Ecto neural progenitor cell (in vitro differentiated cells): ENCODE results near the gene ABI3.
"Not testable (repeated sequence)": the region's sequence is repeated elsewhere in the genome, so short reads cannot be mapped to it uniquely, and the experiment has no call there.

Experiments
- DNase-seq: peaks from one replicate; pipeline ENCODE4 v3.0.0-alpha.2; 2018; ENCODE audit warnings: low spot score

Gene ABI3, protein sequence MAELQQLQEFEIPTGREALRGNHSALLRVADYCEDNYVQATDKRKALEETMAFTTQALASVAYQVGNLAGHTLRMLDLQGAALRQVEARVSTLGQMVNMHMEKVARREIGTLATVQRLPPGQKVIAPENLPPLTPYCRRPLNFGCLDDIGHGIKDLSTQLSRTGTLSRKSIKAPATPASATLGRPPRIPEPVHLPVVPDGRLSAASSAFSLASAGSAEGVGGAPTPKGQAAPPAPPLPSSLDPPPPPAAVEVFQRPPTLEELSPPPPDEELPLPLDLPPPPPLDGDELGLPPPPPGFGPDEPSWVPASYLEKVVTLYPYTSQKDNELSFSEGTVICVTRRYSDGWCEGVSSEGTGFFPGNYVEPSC

DNA sequence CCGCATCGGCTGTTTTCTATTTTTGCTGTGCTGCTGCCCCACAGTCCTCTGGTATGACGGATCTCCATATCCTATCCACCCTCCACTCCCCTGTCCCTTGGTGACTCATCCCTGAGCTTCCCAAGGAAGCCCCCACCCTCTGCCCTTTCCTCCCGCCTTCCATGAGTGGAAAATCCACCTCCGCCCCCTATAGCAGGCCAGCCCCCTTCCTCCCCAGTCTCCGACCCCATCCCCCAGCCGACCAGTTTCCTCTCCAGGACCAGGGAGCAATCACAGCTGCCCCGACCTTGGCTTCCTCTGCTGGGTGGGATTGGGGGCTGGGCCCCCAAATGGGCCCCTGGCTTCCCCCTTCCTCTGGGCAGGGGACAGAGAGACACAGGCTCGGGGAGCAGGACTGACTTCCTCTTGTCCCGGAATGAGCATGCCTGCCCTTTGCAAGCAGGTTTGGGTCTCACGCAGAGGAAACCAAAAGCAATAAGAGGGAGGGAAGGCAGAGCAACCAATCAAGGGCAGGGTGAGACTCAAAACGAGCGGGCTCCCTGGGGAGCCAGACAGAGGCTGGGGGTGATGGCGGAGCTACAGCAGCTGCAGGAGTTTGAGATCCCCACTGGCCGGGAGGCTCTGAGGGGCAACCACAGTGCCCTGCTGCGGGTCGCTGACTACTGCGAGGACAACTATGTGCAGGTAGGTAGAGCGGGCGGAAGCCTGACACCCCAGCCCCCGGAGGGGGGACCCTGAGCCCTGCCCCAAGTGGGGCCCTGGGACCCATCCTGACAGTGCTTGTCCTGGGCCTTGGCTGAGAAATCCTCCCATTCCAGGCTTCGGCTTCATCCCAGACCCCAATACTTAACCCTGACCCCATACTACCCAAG, at the start of gene ABI3, which contains the start of gene GNGT2:
Gene ABI3 (plus strand): TSS at position 550 of the 872 bp plus-strand sequence. CDS start 18 bp downstream, at position 568.
Gene GNGT2 (minus strand): TSS at position 417 of the 872 bp plus-strand sequence. CDS start 3,152 bp downstream, outside the sequence.
- no peak for DNase-seq

DNA sequence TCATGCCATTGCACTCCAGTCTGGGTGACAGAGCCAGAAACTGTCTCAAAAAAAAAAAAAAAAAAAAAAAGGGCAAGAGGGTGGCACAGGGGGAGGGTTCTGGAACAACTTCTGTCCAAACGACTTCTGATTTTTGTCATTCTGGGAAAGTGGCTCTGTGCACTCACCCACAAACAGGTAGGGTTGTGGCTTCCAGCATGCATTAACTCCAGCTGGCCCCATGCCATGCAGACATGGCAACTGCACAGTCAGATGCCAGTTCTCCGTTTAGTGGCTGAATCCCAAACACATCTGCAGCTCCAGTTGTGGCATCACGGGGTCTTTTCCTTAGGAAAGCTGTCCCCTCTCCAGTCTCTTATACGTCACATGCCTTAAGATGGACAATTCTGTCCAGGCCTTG, 47.6 kb upstream of the ABI3 start:
- DNase-seq, result no peak

DNA sequence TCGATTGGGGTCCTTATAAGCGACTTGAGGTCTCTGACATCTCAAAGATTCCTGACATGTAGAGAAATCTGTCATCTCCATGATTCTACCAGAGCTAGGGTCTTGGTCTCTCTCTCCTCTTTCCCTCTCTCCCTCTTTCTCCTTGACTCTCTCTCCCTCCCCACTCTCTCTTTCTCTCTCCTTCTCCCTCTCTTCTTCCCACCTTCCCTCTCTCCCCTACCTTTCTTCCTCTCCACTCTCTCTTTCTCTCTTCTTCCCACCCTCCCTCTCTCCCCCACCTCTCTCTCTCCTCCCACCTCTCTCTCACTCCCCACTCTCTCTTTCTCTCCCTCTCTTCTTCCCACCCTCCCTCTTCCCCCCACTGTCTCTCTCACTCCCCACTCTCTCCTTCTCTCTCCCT, 45.4 kb upstream of the ABI3 start:
- DNase-seq, result no peak

DNA sequence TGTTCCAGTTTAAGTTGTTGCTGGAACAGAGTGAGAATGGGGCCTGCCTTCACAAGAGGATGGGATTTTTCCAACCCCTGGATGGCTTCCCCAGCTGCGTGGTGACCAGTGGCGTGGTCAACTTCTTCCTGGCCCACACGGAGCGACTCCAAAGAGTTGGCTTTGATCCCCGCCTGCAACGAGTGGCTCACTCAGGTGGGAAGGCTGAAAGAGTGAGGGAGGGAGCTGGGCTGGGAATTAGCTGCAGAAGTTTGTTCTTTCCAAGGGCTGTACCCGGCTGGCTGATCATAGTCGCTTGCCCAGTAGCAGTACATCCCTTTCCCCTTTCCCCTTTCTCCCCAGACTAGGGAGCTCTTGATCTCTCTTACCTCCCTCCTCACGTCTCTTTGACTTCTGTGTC, 41.8 kb upstream of the ABI3 start:
- no peak for DNase-seq

DNA sequence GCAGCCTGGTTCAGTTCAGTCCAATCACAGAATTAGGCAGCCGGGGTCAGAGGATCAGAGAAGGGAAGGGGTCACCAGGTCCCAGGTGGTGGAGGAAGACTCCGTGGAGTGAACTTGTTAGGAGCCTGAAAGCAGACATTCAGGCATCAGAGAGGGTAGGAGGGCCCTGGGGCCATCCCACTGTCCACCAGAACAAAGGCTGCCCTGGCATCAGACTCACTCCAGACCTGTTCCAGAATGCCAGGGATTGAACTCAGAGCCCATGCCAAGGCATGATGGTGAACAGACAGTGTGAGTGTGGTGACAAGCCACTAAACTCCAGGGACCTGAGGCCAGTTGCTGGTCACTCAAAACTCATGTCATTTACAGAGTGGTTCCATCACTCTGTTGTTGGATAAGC, 40.3 kb upstream of the ABI3 start:
- no peak for DNase-seq

DNA sequence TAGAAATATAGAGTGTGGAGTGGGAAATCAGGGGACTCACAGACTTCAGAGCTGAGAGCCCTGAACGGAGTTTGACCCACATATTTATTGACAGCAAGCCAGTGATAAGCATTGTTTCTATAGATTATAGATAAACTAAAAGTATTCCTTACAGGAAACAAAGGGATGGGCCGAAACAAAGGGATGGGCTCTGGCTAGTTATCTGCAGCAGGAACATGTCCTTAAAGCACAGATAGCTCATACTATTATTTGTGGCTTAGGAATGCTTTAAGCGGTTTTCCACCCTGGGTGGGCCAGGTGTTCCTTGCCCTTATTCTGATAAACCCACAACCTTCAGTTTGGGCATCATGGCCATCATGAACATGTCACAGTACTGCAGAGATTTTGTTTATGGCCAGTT, 39.8 kb upstream of the ABI3 start:
- not testable (repeated sequence) for DNase-seq

DNA sequence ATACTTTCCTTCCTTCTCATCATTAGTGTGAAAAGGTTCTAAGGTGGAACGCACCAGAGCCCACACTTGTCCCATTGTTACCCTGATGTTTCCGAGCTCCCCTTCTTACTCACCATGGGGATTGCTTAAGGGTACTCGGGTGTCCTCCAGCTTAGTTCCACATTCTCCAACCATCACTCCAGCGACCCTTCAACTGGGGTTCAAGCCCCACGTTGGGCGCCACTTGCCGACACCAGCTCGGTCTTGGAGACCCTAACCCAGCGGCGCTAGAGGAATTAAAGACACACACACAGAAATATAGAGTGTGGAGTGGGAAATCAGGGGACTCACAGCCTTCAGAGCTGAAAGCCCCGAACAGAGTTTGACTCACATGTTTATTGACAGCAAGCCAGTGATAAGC, 34.5 kb upstream of the ABI3 start:
- not testable (repeated sequence) for DNase-seq

DNA sequence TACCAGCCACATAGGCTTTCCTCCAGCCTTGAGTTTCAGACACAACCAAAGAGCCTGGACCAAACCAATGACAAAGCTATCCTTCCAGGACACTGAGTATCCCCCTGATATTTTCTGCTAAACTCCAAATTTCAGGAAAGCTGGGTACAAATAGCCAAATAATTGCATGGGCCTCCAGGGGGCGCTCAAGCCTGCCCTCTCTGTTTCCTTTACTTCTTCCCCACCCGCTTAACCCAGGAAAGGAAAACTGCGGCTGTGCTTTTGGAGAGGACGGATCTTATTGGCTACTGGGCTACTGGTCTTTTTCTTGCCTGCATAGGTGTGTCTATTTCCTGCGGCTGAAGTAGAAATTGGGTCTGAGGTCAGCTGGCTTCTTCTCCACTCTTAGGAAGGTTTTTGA, 30.2 kb upstream of the ABI3 start:
- peak; percentile 75 for DNase-seq

DNA sequence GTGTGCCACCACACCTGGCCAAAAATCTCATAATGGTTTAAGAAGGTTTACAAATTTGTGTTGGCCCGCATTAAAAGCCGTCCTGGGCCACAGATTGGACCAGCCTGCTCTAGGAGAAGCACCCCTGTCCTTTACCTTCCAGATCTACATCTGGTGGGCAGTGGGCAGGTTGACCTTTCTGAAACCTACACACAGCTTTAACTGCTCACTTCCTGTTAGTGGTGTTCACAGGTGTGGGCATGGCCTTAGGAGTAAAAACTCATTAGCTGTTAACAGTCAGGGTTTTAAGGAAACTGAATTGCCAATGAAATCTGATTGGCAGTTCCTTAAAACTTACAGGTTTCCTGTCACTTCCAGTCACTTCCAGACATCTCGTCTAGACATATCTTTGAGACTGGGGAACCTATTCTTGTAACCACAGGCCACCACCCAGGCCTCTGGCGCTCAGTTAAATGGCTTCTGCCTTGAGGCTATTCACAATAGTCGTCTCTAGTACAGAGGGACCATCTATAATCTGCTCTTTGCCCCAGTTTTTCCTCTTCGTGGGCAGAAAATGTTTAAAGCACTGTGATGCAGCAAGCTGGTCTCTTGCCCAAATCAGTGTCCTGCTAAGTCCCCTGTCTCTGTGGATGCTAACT, 29.4 kb upstream of the ABI3 start:
- DNase-seq, result no peak

DNA sequence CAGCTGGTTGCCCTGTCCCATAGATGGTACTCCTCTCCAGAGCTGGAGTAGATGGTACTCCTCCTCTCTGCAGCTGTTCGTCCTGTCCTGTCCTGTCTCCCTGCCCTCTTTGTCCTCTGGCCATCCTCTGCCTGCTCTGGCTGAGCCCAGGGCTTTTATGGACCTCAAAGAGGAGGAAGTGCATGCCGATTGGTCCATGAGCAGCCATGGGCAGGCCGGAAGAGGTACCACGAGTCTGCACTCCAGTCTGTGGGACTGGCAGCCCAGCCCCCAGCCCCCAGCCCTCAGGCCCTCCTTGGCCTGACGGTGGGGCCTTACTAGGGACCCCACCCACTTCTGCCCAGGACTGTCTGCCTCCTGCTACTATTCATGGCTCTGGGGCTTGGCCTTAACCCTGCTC, 27.2 kb upstream of the ABI3 start:
- no peak for DNase-seq

DNA sequence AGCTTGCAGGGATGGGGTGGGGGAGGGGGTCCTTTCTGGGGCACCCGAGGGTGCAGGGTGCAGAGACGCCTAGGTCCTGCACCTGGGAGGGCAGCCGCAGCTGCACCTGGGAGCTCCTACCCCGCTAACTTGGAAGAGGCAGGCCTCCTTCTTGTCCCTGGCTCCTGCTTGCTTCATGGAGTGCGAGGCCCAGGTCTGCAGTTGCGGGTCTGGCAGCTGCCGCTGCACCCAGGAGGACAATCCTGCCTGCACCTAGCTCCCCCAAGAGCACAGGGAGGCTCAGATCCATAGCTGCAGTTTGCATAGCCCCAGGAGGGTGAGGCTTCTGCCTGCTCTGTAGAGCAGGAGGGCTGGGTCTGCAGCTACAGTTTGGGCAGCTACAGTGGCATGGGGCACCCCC, 26.7 kb upstream of the ABI3 start:
- DNase-seq, result no peak

DNA sequence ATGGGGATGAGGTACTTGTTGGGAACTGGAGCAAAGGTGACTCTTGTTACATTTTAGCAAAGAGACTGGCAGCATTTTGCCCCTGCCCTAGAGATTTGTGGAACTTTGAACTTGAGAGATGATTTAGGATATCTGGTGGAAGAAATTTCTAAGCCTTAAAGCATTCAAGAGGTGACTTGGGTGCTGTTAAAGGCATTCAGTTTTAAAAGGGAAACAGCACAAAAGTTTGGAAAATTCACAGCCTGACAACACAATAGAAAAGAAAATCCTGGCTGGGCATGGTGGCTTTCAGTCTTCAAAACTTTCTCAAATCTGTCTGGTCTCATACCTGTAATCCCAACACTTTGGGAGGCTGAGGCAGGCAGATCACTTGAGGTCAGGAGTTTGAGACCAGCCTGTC, 26.0 kb upstream of the ABI3 start:
- DNase-seq, result not testable (repeated sequence)

DNA sequence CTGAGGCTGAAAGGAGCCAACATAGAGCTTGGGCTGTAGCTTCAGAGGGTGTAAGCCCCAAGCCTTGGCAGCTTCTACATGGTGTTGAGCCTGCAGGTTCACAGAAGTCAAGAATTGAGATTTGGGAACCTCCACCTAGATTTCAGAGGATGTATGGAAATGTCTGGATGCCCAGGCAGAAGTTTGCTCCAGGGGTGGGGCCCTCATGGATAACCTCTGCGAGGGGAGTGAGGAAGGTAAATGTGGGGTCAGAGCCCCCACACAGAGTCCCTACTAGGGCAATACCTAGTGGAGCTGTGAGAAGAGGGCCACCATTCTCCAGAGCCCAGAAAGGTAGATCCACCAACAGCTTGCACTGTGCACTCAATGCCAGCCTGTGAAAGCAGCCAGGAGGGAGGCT, 25.1 kb upstream of the ABI3 start:
- DNase-seq, result not testable (repeated sequence)

DNA sequence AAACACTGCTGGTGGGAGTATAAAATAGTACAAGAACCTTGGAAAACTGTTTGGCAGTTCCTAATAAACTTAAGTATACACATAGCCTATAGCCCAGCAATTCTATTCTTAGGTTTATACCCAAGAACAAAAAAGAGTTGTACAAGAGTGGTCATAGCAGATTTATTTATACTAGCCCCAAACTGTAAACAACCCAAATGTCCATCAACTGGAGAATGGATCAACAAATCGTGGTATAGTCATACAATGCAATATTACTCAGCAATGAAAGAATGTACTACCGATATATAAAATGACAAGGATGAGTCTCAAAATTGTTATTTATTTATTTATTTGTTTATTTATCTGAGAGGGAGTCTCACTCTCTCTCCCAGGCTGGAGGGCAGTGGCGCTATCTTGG, 23.2 kb upstream of the ABI3 start:
- no peak for DNase-seq

DNA sequence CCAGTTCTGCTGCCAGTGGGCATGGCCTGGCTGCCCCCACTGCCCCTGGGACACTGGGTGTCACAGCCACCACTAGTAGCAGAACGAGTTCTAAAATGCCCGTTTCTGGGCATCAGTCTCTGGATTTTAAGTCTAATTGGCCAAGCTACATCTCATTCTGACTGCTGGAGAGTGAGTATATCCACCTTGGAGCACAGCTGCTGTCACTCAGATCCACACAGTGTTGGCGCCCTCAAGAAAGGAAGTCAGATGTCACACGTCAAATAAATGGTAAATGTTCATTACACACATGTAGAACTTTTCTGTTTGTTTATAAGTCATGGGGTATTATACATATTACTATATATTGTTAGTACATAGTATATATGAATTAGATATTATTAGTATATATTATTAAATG, 19.6 kb upstream of the ABI3 start:
- DNase-seq, result no peak

DNA sequence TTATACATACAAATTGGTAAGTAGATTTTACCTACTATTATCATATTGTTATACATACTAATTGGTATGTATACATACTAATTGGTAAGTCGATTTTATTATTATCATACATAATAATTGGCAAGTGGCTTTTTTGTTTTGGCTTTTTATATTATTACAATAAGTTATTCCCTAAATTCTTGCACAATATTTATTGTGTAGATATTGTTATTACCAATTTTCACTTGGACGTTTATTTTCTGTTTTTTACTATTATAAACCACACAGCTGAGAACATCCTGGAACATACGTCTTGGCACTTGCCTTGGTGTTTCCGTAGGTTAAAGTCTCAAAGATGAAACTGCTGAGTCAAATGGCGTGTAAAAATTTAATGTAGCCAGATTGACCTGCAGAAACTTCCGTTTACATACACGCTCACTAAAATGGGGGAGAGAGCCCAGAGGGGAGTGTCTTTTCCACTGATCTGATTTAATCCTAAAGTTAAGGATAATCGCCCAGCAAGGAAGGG, 19.0 kb upstream of the ABI3 start:
- no peak for DNase-seq

DNA sequence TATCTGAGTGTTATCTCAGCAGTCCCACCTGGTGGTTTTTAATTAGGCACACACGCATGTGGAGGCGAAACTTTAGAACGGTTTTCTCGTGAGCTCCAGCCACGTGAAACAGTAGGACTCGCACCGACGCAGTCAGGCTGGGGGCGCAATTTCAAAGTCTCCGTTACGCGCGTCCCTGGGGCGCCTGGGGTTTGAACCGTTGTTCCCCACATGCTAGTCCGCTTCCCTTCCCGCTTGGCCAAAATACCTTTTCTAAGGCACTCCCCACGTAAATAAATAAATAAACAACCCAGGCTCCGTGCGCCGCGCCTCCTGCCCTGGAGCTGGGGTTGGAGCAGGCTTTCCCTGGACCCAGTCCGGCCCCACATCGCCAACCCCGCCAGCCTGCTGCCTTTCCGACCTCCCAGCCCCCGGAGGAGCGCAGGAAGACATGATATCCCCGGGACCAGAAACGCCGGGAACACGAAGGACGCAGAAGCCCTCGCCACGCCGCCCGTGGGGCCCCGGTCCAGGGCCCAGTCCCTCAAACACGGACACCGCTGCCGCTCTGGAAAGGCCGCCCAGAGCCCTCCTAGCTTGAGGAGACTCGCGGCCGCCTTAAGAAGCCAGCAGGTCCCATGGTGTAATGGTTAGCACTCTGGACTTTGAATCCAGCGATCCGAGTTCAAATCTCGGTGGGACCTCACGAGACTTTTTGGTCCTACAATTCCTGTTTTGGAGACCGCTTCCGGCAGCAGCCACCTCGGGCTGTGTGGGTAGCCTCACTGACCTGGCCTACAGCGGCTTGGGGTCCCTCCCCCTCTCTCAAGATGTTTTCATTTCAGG, 18.4 kb upstream of the ABI3 start:
- DNase-seq, result no peak

DNA sequence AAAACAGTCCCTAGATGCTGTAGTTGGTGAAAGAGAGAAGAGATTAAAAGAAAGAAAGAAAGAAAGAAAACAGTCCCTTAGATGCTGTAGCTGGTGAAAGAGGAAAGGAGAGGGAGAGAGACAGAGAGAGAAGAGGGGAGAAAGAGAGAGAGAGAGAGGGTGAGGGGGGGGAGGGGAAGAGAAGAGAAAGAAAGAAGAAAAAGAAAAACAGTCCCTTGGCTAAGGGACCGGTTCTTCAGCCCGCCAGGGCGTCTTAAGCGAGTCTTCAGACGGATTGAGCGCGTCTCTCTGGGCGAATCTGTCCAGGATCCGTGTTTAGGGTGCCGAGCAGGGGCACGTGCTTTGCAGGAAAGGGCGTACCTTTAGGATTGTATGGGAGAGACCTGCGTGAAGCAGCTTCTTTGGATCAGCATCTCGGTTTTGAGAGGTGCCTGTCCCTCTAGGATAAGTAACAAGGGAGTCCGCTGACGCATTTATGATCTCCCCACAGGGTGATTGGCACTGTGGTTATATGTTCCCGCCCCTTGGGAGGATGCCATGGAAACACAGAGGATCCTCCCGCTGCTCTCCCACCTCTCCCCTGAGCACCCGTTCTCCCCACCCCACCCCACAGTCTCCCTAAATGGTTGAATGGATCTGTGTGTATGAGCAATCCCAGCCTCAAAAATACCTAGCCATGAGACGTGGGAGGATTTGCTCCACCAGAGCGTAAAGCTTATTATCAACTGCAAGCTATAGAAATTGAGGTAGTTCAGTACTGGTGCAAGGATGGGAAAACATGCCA, 16.8 kb upstream of the ABI3 start:
- DNase-seq, result peak; percentile 75

DNA sequence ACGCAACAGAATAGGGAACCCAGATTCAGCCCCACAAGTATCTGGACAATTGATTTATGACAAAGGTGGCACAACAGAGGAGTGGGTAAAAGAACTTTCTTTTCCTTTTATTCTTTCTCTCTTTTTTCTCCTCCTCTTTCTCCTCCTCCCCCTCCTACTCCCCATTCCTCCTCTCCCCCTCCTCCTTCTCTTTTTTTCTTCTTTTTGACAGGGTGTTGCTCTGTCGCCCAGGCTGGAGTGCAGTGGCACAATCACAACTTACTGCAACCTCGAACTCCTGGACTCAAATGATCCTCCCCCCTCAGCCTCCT, 16.3 kb upstream of the ABI3 start:
- DNase-seq, result no peak

DNA sequence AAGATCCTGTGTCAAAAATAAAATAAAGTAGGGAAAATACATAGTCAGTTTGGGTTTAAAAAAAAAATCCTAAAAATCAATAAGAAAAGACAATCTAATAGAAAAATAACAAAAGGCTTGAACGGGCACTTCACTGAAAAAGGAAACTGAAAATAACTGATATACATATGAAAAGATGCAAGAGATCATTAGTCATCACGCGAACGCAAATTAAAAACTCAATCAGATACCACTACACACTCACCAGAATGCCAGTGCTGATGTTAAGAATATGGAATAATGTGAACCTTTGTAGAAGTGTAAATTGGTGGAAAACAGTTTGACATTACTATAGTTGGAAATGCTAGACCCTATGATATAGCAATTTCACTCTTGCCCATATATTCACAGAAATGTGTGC, 14.8 kb upstream of the ABI3 start:
- no peak for DNase-seq

DNA sequence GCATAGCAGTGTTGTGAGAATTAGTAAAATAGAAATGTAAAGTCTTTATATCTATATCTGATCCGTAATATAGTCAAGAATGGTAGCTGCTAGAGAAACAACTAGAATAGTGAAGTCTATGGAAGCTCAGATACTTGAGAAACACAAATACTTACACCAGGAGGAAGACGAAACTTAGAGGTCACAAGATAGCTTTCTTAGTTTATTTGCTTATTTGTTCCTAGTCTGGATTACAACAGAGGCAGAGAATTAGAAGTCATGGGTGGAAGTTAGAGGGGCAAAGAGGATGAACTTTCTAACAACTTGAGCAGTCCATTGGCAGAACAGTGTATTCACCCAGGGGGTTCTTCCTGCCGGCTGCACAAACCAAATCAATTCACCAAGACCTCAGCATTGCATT, 14.0 kb upstream of the ABI3 start:
- no peak for DNase-seq
